Fibroblast of the conjunctiva (primary cell): ENCODE data around the gene YBX2.
A peak's percentile ranks its signal among the peaks of the same experiment; 100 is the strongest.

ENCODE experiments used
- DNase-seq: peaks from one replicate; pipeline ENCODE4 v3.0.0-alpha.2; 2010; ENCODE audit warnings: low read depth

Gene YBX2

GRCh38 chr17:7243453-7243729 is 51.0 kb downstream of the YBX2 start:
- DNase-seq, result no peak

DNA sequence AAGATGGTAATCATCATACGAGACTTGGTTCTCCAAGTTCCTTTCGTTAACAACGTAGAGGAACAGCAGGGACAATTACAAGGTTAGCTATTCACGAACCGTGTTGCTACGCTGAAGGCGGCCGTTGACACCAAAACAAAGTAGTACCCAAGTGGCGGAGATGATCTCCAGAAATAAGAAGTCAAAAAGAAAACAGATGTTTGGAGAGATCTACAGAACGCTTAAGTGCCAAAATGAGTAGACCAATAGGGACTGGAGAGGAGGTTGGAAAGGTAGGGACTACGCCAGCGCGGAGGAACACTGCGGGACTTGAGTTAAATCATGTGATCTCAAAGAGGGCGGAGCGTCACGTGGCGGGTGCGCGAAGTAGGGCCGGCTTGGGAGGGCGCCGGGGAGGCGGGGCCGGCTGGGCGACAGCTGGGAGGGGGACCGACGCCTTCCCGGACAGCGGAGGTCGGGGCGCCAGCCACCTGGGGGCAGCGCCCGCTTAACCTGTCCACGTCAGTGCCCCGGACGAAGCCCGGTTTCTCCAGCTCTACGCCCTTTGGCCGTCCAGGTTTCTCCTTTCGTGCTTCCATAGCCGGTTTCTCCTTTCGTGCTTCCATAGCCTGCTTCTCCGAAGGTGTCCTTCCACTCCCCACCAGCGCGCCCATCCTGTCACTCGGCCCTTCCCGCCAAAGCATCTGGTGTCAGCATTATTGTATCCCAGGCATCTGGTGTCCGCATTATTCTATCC is 51.6 kb downstream of the YBX2 start:
- peak; percentile 91 for DNase-seq

DNA sequence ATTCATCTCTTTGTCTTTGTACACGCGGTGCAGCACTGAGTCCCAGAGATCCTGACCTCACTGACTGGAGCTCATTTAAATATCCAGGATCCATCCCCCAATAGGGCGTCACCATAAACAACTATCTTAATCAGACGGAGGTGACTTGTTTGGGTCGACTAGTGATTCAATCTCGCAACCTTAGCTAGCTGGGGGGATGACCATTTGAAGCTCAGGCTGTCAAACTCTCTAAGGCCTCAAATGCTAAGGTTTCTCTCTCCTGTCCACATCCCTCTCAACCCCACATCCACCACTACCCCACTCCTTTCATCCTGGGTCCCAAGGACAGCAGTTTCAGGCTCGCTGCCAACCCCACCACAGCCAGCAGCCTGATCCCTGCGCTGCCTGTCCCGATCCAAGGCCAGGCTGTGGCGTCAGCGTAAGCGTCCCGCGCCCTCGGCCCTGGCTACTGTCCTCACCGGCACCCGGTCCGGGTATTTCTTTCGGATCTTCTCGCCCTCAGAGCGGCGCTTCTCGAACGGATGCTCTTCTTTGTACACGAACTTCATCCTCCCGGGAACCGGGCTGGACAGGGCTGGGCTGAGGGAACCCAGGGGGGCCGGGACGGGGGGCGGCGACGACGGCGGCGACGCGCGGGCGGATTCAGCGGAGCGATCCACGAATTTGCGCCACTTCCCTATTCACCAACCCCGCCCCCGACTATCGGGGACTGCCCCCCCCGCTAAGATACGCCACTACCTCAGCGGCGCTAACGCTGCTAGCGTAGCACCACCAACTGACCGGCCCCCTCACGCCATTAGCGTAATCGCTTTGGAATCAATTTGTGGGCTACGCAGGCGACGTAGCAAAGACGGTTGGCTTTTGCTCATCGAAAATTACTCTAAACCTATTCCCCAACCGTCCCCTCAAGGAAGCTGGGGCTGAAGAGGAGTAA is 52.4 kb downstream of the YBX2 start, which contains the start of gene GABARAP:
Gene GABARAP, minus strand, starts transcription at position 667 of the 934 bp plus-strand sequence. Its CDS starts 119 bp downstream, at position 548.
- peak; percentile 72 for DNase-seq

- DNase-seq, result no peak
Observed at GRCh38 chr17:7241090-7241733, 53.2 kb downstream of the YBX2 start.

DNA sequence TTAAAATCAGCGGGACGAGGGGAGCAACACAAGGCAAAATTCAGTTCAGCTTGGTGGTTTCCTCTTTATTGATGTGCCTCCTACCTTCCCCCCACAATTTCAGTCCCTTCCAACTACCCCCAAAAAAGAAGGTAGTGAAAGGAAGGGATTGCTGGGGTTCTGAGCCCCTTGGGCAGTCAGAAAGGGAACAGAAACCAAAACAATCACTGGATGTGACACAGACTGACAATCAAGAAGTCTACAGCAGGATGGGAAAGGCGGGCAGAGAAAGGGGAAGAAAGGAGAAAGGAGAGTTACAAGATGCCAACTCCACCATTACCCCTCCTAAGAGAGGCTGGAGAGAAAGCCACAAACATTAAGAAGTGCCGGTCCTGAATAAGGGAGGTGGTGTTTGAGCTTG is 54.1 kb downstream of the YBX2 start:
- DNase-seq, result no peak

GRCh38 chr17:7239091-7240027 is 55.1 kb downstream of the YBX2 start, which contains the start of gene PHF23:
Gene PHF23, minus strand, starts transcription at chr17:7239457. Its CDS starts 178 bp downstream, at chr17:7239279.
- peak; percentile 99 for DNase-seq

- DNase-seq, result no peak
Observed at GRCh38 chr17:7238420-7239090, 55.9 kb downstream of the YBX2 start.
